H9 (cell line): ENCODE measurements around the gene LRRC27. TPM values are rescaled to one million over a fixed set of nuclear protein-coding genes. Genes with fewer than 3 reads are reported as not detected.

ENCODE experiments used
- DNase-seq: peaks from one replicate; pipeline ENCODE4 v3.0.0-alpha.2; 2017
- H2AFZ ChIP-seq: one replicate; pipeline ENCODE4 v1.6.1; 2013; ENCODE audit warnings: mild to moderate bottlenecking, low read length, control low read depth, moderate library complexity
- H2AK5ac ChIP-seq: 2 replicates; pipeline ENCODE4 v1.6.1; 2013; ENCODE audit warnings: low read length, control low read depth, mixed read lengths; ENCODE audit not compliant: insufficient read length
- H2BK120ac ChIP-seq: one replicate; pipeline ENCODE4 v1.6.1; 2013; ENCODE audit warnings: low read depth, mild to moderate bottlenecking, low read length, control low read depth, inconsistent platforms; ENCODE audit not compliant: poor library complexity, severe bottlenecking
- H2BK12ac ChIP-seq: 2 replicates; pipeline ENCODE4 v1.6.1; 2013; ENCODE audit warnings: low read length, control low read depth, mixed read lengths, low read depth; ENCODE audit not compliant: insufficient read length
- H2BK15ac ChIP-seq: 2 replicates; pipeline ENCODE4 v1.6.1; 2013; ENCODE audit warnings: low read depth, low read length, control low read depth
- H2BK20ac ChIP-seq: one replicate; pipeline ENCODE4 v1.6.1; 2013; ENCODE audit warnings: low read depth, mild to moderate bottlenecking, low read length, control low read depth, inconsistent platforms; ENCODE audit not compliant: poor library complexity, severe bottlenecking
- H2BK5ac ChIP-seq: 2 replicates; pipeline ENCODE4 v1.6.1; 2013; ENCODE audit warnings: low read length, control low read depth, mixed read lengths; ENCODE audit not compliant: insufficient read length
- H3K14ac ChIP-seq: 2 replicates; pipeline ENCODE4 v1.6.1; 2013; ENCODE audit warnings: low read length, control low read depth; ENCODE audit not compliant: insufficient read depth
- H3K18ac ChIP-seq: 2 replicates; pipeline ENCODE4 v1.6.1; 2013; ENCODE audit warnings: low read depth, mild to moderate bottlenecking, mixed read lengths, low read length, control low read depth; ENCODE audit not compliant: insufficient read length
- H3K23ac ChIP-seq: 2 replicates; pipeline ENCODE4 v1.6.1; 2013; ENCODE audit warnings: low read length, control low read depth, mixed read lengths, low read depth; ENCODE audit not compliant: insufficient read length
- H3K23me2 ChIP-seq: 2 replicates; pipeline ENCODE4 v1.6.1; 2013; ENCODE audit warnings: low read depth, mild to moderate bottlenecking, mixed read lengths, low read length, control low read depth; ENCODE audit not compliant: insufficient read length, poor library complexity, severe bottlenecking
- H3K27ac ChIP-seq: 2 replicates; pipeline ENCODE4 v1.5.1; 2013; ENCODE audit warnings: low read length, control low read depth, mixed read lengths, low read depth; ENCODE audit not compliant: insufficient read length
- H3K27me3 ChIP-seq: 2 replicates; pipeline ENCODE4 v1.6.1; 2013; ENCODE audit warnings: low read length, control low read depth, inconsistent platforms; ENCODE audit not compliant: insufficient read depth
- H3K4ac ChIP-seq: 2 replicates; pipeline ENCODE4 v1.6.1; 2013; ENCODE audit warnings: low read depth, mild to moderate bottlenecking, control low read depth, inconsistent platforms, low read length, moderate library complexity
- H3K4me1 ChIP-seq: 2 replicates; pipeline ENCODE4 v1.6.1; 2013; ENCODE audit warnings: low read length, control low read depth, inconsistent platforms; ENCODE audit not compliant: insufficient read depth
- H3K4me2 ChIP-seq: 2 replicates; pipeline ENCODE4 v1.6.1; 2013; ENCODE audit warnings: low read length, control low read depth, mixed read lengths; ENCODE audit not compliant: insufficient read length, insufficient read depth
- H3K56ac ChIP-seq: 2 replicates; pipeline ENCODE4 v1.6.1; 2013; ENCODE audit warnings: low read depth, mild to moderate bottlenecking, mixed read lengths, low read length, control low read depth; ENCODE audit not compliant: insufficient read length
- H3K79me1 ChIP-seq: 2 replicates; pipeline ENCODE4 v1.6.1; 2013; ENCODE audit warnings: low read depth, mild to moderate bottlenecking, moderate library complexity, low read length, control low read depth, inconsistent platforms; ENCODE audit not compliant: insufficient read depth, poor library complexity, severe bottlenecking
- H3K79me2 ChIP-seq: 2 replicates; pipeline ENCODE4 v1.6.1; 2013; ENCODE audit warnings: low read length, control low read depth, inconsistent platforms; ENCODE audit not compliant: insufficient read depth
- H3K9ac ChIP-seq: 2 replicates; pipeline ENCODE4 v1.6.1; 2013; ENCODE audit warnings: low read length, control low read depth, mixed read lengths; ENCODE audit not compliant: insufficient read length; ENCODE audit errors: extremely low read depth
- H3K9me3 ChIP-seq: one replicate; pipeline ENCODE4 v1.6.1; 2013; ENCODE audit warnings: low read depth, low read length, inconsistent platforms; ENCODE audit not compliant: control insufficient read depth
- H3T11ph ChIP-seq: one replicate; pipeline ENCODE4 v1.6.1; 2013; ENCODE audit warnings: mild to moderate bottlenecking, low read length, control low read depth, inconsistent platforms
- H4K20me1 ChIP-seq: one replicate; pipeline ENCODE4 v1.6.1; 2013; ENCODE audit not compliant: control insufficient read depth, insufficient read length, insufficient read depth
- H4K5ac ChIP-seq: 2 replicates; pipeline ENCODE4 v1.6.1; 2013; ENCODE audit warnings: low read depth, mild to moderate bottlenecking, mixed read lengths, low read length, control low read depth; ENCODE audit not compliant: insufficient read length
- H4K8ac ChIP-seq: replicated peaks from 2 replicates; pipeline ENCODE4 v1.6.1; 2013; ENCODE audit warnings: low read length, control low read depth, mixed read lengths, low read depth; ENCODE audit not compliant: insufficient read length
- H4K91ac ChIP-seq: 2 replicates; pipeline ENCODE4 v1.6.1; 2013; ENCODE audit warnings: low read depth, mild to moderate bottlenecking, moderate library complexity, mixed read lengths, low read length, control low read depth; ENCODE audit not compliant: insufficient read length
- H3K27ac Mint-ChIP-seq, 3 experiments: 2 replicates in 2 of 3; 3 replicates in 1 of 3; pipeline ENCODE4 v1.8.0; 2020 to 2021; ENCODE audit warnings: mixed read lengths in 3 of 3, mild to moderate bottlenecking in 1 of 3, moderate library complexity in 1 of 3
- H3K27me3 Mint-ChIP-seq: 2 replicates; pipeline ENCODE4 v1.8.0; 2021; ENCODE audit warnings: low read depth, mild to moderate bottlenecking, moderate library complexity, mixed read lengths
- H3K36me3 Mint-ChIP-seq, 3 experiments: 2 replicates in 2 of 3; 3 replicates in 1 of 3; pipeline ENCODE4 v1.8.0; 2020 to 2021; ENCODE audit warnings: low read depth in 3 of 3, mixed read lengths in 3 of 3; ENCODE audit not compliant: insufficient read depth in 1 of 3
- H3K4me1 Mint-ChIP-seq, 2 experiments: 2 replicates each; pipeline ENCODE4 v1.8.0; 2020; ENCODE audit warnings: mixed read lengths in 2 of 2
- H3K4me3 Mint-ChIP-seq, 2 experiments: 2 replicates in 1 of 2; 3 replicates in 1 of 2; pipeline ENCODE4 v1.8.0; 2020 to 2021; ENCODE audit warnings: mild to moderate bottlenecking in 2 of 2, mixed read lengths in 2 of 2, moderate library complexity in 1 of 2
- H3K9me3 Mint-ChIP-seq, 2 experiments: 2 replicates in 1 of 2; 3 replicates in 1 of 2; pipeline ENCODE4 v1.8.0; 2020; ENCODE audit warnings: mild to moderate bottlenecking in 2 of 2, mixed read lengths in 2 of 2, moderate library complexity in 1 of 2
- WGBS: extraction: QIAGEN DNeasy Blood & Tissue Kit; methylation state at CpG from one replicate; pipeline ENCODE4 v1.1.7; 2013; ENCODE audit warnings: missing lambda C conversion rate, low lambda C conversion rate, mixed read lengths; ENCODE audit not compliant: insufficient read length; ENCODE audit errors: extremely low coverage; 5-methylcytosine and 5-hydroxymethylcytosine counted together
- total RNA-seq: library from RNA; stranded (reverse); gene quantifications from 2 replicates; pipeline ENCODE4 v1.2.1, GENCODE V29; 2021
- TF ChIP-seq, protein P1 (sequence below): fragments of 200-600 bp; sonication (generic); conservative IDR thresholded peaks from 3 replicates; pipeline ENCODE4 v1.8.0; 2021; ENCODE audit warnings: antibody characterized with exemption, mild to moderate bottlenecking

LRRC27 gene
- total RNA-seq, 1 experiment from 2014 or later: 2.7 TPM

DNA sequence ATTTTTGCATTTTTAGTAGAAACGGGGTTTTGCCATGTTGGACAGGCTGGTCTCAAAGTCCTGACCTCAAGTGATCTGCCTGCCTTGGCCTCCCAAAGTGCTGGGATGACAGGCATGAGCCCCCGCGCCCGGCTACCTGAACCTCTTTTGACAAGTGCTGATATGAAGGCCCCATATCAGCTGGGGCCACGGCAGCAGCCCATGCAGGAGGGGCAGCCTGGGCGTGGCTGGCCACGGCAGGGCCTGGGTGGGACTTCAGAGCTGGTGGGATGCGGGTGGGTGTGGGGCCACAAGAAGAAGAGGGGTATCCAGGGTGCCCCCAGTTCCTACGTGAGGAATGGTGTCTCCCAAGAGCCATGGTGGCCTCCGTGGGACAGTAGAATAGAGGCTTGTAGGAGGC lies 6.9 kb downstream of the LRRC27 start:
- Histone ChIP-seq H3K79me2 (no peaks in the 10 kb centered on the region), H4K20me1 (no peaks in the 10 kb centered on the region), H3K79me1 (no peaks in the 10 kb centered on the region), H2AK5ac (no peak overlapping the region), H2AFZ (no peak overlapping the region), H2BK120ac (no peak overlapping the region), H3T11ph (no peak overlapping the region), H3K23ac (no peak overlapping the region), H4K8ac (no peak overlapping the region), H3K27ac (no peak overlapping the region), H2BK5ac (no peak overlapping the region), H4K91ac (no peak overlapping the region), H3K27me3 (no peaks in the 10 kb centered on the region), H3K4me2 (no peak overlapping the region), H3K18ac (no peak overlapping the region), H3K4ac (no peak overlapping the region), H3K4me1 (no peaks in the 10 kb centered on the region), H3K9me3 (no peaks in the 10 kb centered on the region), H3K23me2 (no peaks in the 10 kb centered on the region), H3K9ac (no peak overlapping the region), H3K14ac (no peak overlapping the region), H3K56ac (no peak overlapping the region), H2BK20ac (no peak overlapping the region), H2BK15ac (no peak overlapping the region), H2BK12ac (no peak overlapping the region), H4K5ac (no peak overlapping the region)
- TF ChIP-seq, protein P1, sequence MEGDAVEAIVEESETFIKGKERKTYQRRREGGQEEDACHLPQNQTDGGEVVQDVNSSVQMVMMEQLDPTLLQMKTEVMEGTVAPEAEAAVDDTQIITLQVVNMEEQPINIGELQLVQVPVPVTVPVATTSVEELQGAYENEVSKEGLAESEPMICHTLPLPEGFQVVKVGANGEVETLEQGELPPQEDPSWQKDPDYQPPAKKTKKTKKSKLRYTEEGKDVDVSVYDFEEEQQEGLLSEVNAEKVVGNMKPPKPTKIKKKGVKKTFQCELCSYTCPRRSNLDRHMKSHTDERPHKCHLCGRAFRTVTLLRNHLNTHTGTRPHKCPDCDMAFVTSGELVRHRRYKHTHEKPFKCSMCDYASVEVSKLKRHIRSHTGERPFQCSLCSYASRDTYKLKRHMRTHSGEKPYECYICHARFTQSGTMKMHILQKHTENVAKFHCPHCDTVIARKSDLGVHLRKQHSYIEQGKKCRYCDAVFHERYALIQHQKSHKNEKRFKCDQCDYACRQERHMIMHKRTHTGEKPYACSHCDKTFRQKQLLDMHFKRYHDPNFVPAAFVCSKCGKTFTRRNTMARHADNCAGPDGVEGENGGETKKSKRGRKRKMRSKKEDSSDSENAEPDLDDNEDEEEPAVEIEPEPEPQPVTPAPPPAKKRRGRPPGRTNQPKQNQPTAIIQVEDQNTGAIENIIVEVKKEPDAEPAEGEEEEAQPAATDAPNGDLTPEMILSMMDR: no peak
- Mint-ChIP-seq H3K36me3 (peaks cover 0 to 4% (median 0%) of the 10 kb centered on the region in 3 experiments; a peak in 3 of 7 replicates), H3K9me3 (no peaks in the 10 kb centered on the region; a peak in 1 of 5 replicates), H3K27me3 (peaks cover 7% of the 10 kb centered on the region), H3K4me1 (peaks cover 9 to 16% of the 10 kb centered on the region in 2 experiments), H3K27ac (no peak overlapping the region; a peak in 1 of 7 replicates), H3K4me3 (no peak overlapping the region)
- no peak for DNase-seq
- no CpG with 5 or more reads among the region's 10 CpGs for WGBS
